Brain microvascular endothelial cell (primary cell): Measurements from ENCODE around the gene TCEAL3.

Experiments
- DNase-seq: peaks from one replicate; pipeline ENCODE4 v3.0.0-alpha.2; 2020
- H3K27ac ChIP-seq: fragments of 250-450 bp; sonication (Bioruptor Pico); 2 replicates; pipeline ENCODE4 v1.5.1; 2020; ENCODE audit warnings: mild to moderate bottlenecking, moderate library complexity
- H3K27me3 ChIP-seq: fragments of 250-450 bp; sonication (Bioruptor Pico); replicated peaks from 2 replicates; pipeline ENCODE4 v1.5.1; 2020; ENCODE audit warnings: mild to moderate bottlenecking
- H3K36me3 ChIP-seq: fragments of 250-450 bp; sonication (Bioruptor Pico); replicated peaks from 2 replicates; pipeline ENCODE4 v1.5.1; 2020; ENCODE audit warnings: mild to moderate bottlenecking
- H3K4me3 ChIP-seq: 2 replicates; pipeline ENCODE4 v1.5.1; 2011; ENCODE audit warnings: low read depth, mild to moderate bottlenecking, control low read depth, low read length, moderate library complexity
- in situ Hi-C: cut with HindIII; loops from 2 replicates; pipeline ENCODE4 v1.10.0; 2017; ENCODE audit warnings: low sequenced_read_pairs, low pct_ligation_motif_present
- TF ChIP-seq, protein P1 (sequence below): IDR thresholded peaks from 2 replicates; pipeline ENCODE4 v1.5.1; 2011; ENCODE audit warnings: low read depth, mild to moderate bottlenecking, moderate library complexity, low read length, control low read depth, inconsistent platforms; ENCODE audit errors: missing control alignments

TCEAL3 gene

DNA sequence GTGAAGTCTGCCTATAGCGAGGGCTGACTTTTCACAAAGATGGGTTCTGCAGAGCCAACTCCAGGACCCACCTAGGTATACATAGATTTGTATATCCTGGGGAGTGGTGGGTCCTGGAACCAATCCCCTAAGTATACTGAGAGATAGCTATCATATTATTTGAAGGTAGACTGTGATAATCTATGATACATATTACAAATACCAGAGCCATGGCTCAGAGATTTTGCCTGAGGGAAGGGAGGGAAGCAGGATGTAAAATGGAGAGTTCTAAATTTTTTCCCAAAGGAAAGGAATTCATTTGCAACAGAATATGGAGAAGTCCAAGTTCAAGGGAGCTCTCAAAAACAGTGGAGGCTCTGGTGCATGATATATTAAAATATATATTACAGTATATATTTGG is 7.2 kb downstream of the TCEAL3 start:
- H3K27ac ChIP-seq = no peak overlapping the region

DNA sequence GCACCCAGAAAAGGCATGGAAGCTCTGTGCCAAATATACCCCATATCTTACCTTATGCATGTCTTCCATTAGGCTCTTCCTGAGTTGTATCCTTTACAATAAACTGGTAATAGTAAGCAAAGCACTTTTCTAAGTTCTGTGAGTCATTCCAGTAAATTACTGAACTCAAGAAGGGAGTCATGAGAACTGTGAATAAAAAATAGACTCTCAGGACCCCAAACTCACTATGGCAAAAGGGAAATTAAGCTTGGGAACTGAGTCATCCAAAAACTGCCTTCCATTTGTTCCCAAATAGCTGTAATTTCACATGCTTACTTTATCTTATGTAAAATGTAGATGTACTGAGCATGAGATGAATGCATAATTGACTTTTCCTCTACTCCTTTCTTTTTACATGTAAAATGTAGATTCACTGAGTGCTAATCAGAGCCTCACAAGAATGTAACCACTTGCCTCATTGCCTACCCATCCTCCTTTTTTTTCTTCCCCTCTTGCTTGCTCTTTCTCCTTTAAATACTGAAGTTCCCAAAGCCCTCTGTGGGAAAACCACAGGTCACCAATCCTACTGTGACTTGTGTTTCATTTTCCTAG is 8.1 kb downstream of the TCEAL3 start:
- DNase-seq = no peak
- no peak overlapping the region for H3K27ac ChIP-seq
- TF ChIP-seq, protein P1, sequence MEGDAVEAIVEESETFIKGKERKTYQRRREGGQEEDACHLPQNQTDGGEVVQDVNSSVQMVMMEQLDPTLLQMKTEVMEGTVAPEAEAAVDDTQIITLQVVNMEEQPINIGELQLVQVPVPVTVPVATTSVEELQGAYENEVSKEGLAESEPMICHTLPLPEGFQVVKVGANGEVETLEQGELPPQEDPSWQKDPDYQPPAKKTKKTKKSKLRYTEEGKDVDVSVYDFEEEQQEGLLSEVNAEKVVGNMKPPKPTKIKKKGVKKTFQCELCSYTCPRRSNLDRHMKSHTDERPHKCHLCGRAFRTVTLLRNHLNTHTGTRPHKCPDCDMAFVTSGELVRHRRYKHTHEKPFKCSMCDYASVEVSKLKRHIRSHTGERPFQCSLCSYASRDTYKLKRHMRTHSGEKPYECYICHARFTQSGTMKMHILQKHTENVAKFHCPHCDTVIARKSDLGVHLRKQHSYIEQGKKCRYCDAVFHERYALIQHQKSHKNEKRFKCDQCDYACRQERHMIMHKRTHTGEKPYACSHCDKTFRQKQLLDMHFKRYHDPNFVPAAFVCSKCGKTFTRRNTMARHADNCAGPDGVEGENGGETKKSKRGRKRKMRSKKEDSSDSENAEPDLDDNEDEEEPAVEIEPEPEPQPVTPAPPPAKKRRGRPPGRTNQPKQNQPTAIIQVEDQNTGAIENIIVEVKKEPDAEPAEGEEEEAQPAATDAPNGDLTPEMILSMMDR = no peak

More for the DNA sequence above, 7.2 kb downstream of the TCEAL3 start:
- Histone ChIP-seq H3K36me3 (no peaks in the 10 kb centered on the region), H3K27me3 (no peaks in the 10 kb centered on the region), H3K4me3 (no peak overlapping the region)
- no peak for DNase-seq
- TF ChIP-seq, protein P1 = no peak
- in situ Hi-C loops = no loop called here

DNA sequence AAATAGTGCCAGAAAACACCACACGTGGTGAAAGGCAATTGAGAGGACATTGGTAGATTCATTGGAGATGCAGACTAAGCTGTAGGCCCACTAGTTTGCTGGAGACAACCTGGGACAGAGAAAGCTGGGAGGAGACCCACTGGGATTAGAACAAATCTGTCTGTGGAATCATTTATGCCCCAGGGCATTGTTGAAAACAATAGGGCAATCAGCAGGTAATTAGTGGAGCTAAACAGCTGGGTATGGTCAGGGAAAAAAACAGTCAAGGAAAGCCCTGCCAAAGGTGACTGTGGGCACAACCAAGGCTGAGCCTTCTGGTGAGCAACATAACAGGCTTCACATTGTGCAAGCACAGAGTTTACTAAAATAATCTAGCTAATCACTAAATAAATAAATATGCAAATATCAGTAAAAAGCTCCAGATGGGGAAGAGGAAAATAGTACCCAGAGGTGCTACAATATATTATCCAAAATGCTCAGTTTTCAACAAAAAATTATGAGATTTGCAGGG is 9.0 kb downstream of the TCEAL3 start:
- Histone ChIP-seq H3K27ac (no peak overlapping the region), H3K27me3 (no peaks in the 10 kb centered on the region), H3K4me3 (no peak overlapping the region), H3K36me3 (no peaks in the 10 kb centered on the region)
- no peak for DNase-seq
- TF ChIP-seq, protein P1 = no peak
- in situ Hi-C loops = no loop called here

More for the DNA sequence above, 8.1 kb downstream of the TCEAL3 start:
- in situ Hi-C loops = no loop called here
- no peaks in the 10 kb centered on the region for H3K36me3 ChIP-seq
- no peaks in the 10 kb centered on the region for H3K27me3 ChIP-seq
- H3K4me3 ChIP-seq = no peak overlapping the region

DNA sequence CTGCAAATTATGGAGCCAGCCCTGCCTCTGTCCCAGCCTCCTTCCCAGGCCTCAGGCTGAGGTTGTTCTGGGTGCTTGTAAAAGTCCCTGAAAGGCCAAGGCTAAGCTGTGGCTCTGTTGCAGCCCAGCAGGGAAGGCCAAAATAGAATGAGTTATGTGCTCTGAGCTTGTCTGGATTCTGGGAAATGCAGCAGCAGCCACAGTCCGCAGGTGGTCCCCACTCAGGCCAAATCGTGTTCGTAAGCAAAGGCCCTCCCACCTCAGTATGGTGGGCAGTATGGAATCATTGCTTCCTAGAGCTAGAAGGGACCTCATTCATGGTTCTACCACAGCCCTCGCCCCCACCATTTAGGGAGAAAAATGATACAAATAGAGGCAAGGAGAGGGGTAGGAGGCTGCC is 16.3 kb downstream of the TCEAL3 start:
- H3K27me3 ChIP-seq = no peaks in the 10 kb centered on the region
- H3K36me3 ChIP-seq = no peaks in the 10 kb centered on the region
- H3K4me3 ChIP-seq = no peak overlapping the region
- no peak overlapping the region for H3K27ac ChIP-seq
- TF ChIP-seq, protein P1 = no peak
- DNase-seq = no peak
- in situ Hi-C loops = no loop called here

DNA sequence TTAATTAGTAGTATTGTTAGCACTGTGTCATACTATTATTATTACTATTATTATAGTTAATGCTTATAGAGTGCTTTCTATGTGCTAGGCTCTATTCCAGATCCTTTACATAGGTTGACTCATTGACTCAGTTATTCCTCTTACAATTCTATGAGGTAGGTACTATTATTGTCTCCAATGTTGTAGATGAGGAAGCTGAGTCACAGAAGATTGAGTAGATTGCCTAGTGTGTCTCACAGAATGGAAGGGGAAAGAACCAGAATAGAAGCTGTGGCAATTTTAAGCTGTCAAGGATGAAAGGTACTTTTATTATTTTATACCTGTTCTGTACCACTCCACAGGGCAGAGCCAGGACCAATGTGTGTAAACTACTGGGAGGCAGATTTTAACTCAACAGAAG is 19.1 kb downstream of the TCEAL3 start:
- DNase-seq = no peak
- TF ChIP-seq, protein P1 = no peak
- H3K27me3 ChIP-seq = no peaks in the 10 kb centered on the region
- no peak overlapping the region for H3K4me3 ChIP-seq
- in situ Hi-C loops = no loop called here
- no peaks in the 10 kb centered on the region for H3K36me3 ChIP-seq
- H3K27ac ChIP-seq = no peak overlapping the region
